Measurements from ENCODE around the gene GNAT3. TPM values are rescaled to one million over a fixed set of nuclear protein-coding genes. Genes with fewer than 3 reads are reported as not detected.

GNAT3 gene
- 0.57 TPM for polyA plus RNA-seq
- long read RNA-seq, donor 1, result 0 reads
- long read RNA-seq, donor 2, result 0 reads
- long read RNA-seq, donor 3, partial matches to known transcripts, result 52 of 52 reads
- long read RNA-seq, donor 3, other reads (novel, unspliced or antisense), result 0 of 52 reads
- long read RNA-seq, donor 4, result 0 reads
- long read RNA-seq, donor 5, result 0 reads
- long read RNA-seq, donor 6, result 0 reads
- long read RNA-seq, donor 7, result 0 reads
- long read RNA-seq, donor 8, result 0 reads
- long read RNA-seq, donor 9, result 0 reads
- long read RNA-seq, donor 10, result 0 reads
- long read RNA-seq, donor 11, result 0 reads

- Histone ChIP-seq H3K27me3 (ENCODE audit: control insufficient read depth, insufficient read depth, low read length) (no peaks in the 10 kb centered on the region), H3K36me3 (ENCODE audit: control insufficient read depth, insufficient read depth, low read length) (no peaks in the 10 kb centered on the region), H3K27ac (ENCODE audit: low read length) (no peak within 1 kb of the TSS), H3K4me1 (ENCODE audit: control insufficient read depth, insufficient read depth, low read length) (peaks cover under 1% of the 10 kb centered on the region), H3K4me3 (ENCODE audit: low read length) (no peak within 1 kb of the TSS), H3K9me3 (ENCODE audit: control insufficient read depth, low read depth, low read length) (no peaks in the 10 kb centered on the region)
- no peak for DNase-seq
- WGBS (ENCODE audit: insufficient coverage, low lambda C conversion rate), result no CpG with 5 or more reads among the region's 3 CpGs
These were observed at the start of gene GNAT3 for GRCh38 chr7:80511964-80512363. GNAT3 (minus strand) TSS chr7:80512064; CDS start chr7:80511926, 138 bp downstream.

GRCh38 chr7:80558116-80558515 is 46.3 kb upstream of the GNAT3 start:
- 80% methylated on average over 1 of the region's 3 CpGs for WGBS (ENCODE audit: insufficient coverage, low lambda C conversion rate)
- Histone ChIP-seq H3K4me3 (ENCODE audit: low read length) (no peak overlapping the region), H3K4me1 (ENCODE audit: control insufficient read depth, insufficient read depth, low read length) (peaks cover 7% of the 10 kb centered on the region), H3K9me3 (ENCODE audit: control insufficient read depth, low read depth, low read length) (peaks cover 4% of the 10 kb centered on the region), H3K27ac (ENCODE audit: low read length) (no peak overlapping the region), H3K36me3 (ENCODE audit: control insufficient read depth, insufficient read depth, low read length) (no peaks in the 10 kb centered on the region), H3K27me3 (ENCODE audit: control insufficient read depth, insufficient read depth, low read length) (no peaks in the 10 kb centered on the region)
- DNase-seq, result no peak

- no peak overlapping the region for H3K4me3 ChIP-seq (ENCODE audit: low read length)
- H3K9me3 ChIP-seq (ENCODE audit: control insufficient read depth, low read depth, low read length), result no peaks in the 10 kb centered on the region
- peak in 1 of 2 donors; percentile 22 for DNase-seq
- H3K4me1 ChIP-seq (ENCODE audit: control insufficient read depth, insufficient read depth, low read length), result no peaks in the 10 kb centered on the region
- H3K36me3 ChIP-seq (ENCODE audit: control insufficient read depth, insufficient read depth, low read length), result no peaks in the 10 kb centered on the region
- H3K27ac ChIP-seq (ENCODE audit: low read length), result no peak overlapping the region
- 67% methylated on average over 1 of the region's 1 CpG for WGBS (ENCODE audit: insufficient coverage, low lambda C conversion rate)
- H3K27me3 ChIP-seq (ENCODE audit: control insufficient read depth, insufficient read depth, low read length), result no peaks in the 10 kb centered on the region
These were observed 40.3 kb upstream of the GNAT3 start for GRCh38 chr7:80552031-80552694.

- Histone ChIP-seq H3K9me3 (ENCODE audit: control insufficient read depth, low read depth, low read length) (no peaks in the 10 kb centered on the region), H3K27me3 (ENCODE audit: control insufficient read depth, insufficient read depth, low read length) (no peaks in the 10 kb centered on the region), H3K27ac (ENCODE audit: low read length) (no peak overlapping the region), H3K4me1 (ENCODE audit: control insufficient read depth, insufficient read depth, low read length) (no peaks in the 10 kb centered on the region), H3K4me3 (ENCODE audit: low read length) (no peak overlapping the region), H3K36me3 (ENCODE audit: control insufficient read depth, insufficient read depth, low read length) (no peaks in the 10 kb centered on the region)
- 100% methylated on average over 1 of the region's 2 CpGs for WGBS (ENCODE audit: insufficient coverage, low lambda C conversion rate)
- DNase-seq, result no peak
These were observed 38.1 kb upstream of the GNAT3 start for GRCh38 chr7:80550005-80550404.

- H3K36me3 ChIP-seq (ENCODE audit: control insufficient read depth, insufficient read depth, low read length), result no peaks in the 10 kb centered on the region
- H3K4me1 ChIP-seq (ENCODE audit: control insufficient read depth, insufficient read depth, low read length), result no peaks in the 10 kb centered on the region
- no peak for DNase-seq
- no peaks in the 10 kb centered on the region for H3K9me3 ChIP-seq (ENCODE audit: control insufficient read depth, low read depth, low read length)
- H3K27me3 ChIP-seq (ENCODE audit: control insufficient read depth, insufficient read depth, low read length), result no peaks in the 10 kb centered on the region
- no peak overlapping the region for H3K27ac ChIP-seq (ENCODE audit: low read length)
- H3K4me3 ChIP-seq (ENCODE audit: low read length), result no peak overlapping the region
These were observed 37.1 kb upstream of the GNAT3 start for GRCh38 chr7:80548840-80549530.

- Histone ChIP-seq H3K9me3 (ENCODE audit: control insufficient read depth, low read depth, low read length) (peaks cover 4% of the 10 kb centered on the region), H3K4me1 (ENCODE audit: control insufficient read depth, insufficient read depth, low read length) (no peaks in the 10 kb centered on the region), H3K36me3 (ENCODE audit: control insufficient read depth, insufficient read depth, low read length) (no peaks in the 10 kb centered on the region), H3K27ac (ENCODE audit: low read length) (no peak overlapping the region), H3K27me3 (ENCODE audit: control insufficient read depth, insufficient read depth, low read length) (no peaks in the 10 kb centered on the region), H3K4me3 (ENCODE audit: low read length) (no peak overlapping the region)
- no peak for DNase-seq
- no CpG with 5 or more reads among the region's 1 CpG for WGBS (ENCODE audit: insufficient coverage, low lambda C conversion rate)
These were observed 30.5 kb upstream of the GNAT3 start for GRCh38 chr7:80542398-80542797.

GRCh38 chr7:80540836-80541235 is 29.0 kb upstream of the GNAT3 start:
- H3K27me3 ChIP-seq (ENCODE audit: control insufficient read depth, insufficient read depth, low read length), result no peaks in the 10 kb centered on the region
- no peak overlapping the region for H3K27ac ChIP-seq (ENCODE audit: low read length)
- peaks cover 4% of the 10 kb centered on the region for H3K9me3 ChIP-seq (ENCODE audit: control insufficient read depth, low read depth, low read length)
- no peak overlapping the region for H3K4me3 ChIP-seq (ENCODE audit: low read length)
- no peak for DNase-seq
- no peaks in the 10 kb centered on the region for H3K4me1 ChIP-seq (ENCODE audit: control insufficient read depth, insufficient read depth, low read length)
- H3K36me3 ChIP-seq (ENCODE audit: control insufficient read depth, insufficient read depth, low read length), result no peaks in the 10 kb centered on the region
- WGBS (ENCODE audit: insufficient coverage, low lambda C conversion rate), result 100% methylated on average over 1 of the region's 3 CpGs

GRCh38 chr7:80537091-80537490 is 25.2 kb upstream of the GNAT3 start:
- no peak overlapping the region for H3K4me3 ChIP-seq (ENCODE audit: low read length)
- no peaks in the 10 kb centered on the region for H3K27me3 ChIP-seq (ENCODE audit: control insufficient read depth, insufficient read depth, low read length)
- H3K27ac ChIP-seq (ENCODE audit: low read length), result no peak overlapping the region
- no peak for DNase-seq
- WGBS (ENCODE audit: insufficient coverage, low lambda C conversion rate), result 88% methylated on average over 1 of the region's 2 CpGs
- no peaks in the 10 kb centered on the region for H3K36me3 ChIP-seq (ENCODE audit: control insufficient read depth, insufficient read depth, low read length)
- H3K4me1 ChIP-seq (ENCODE audit: control insufficient read depth, insufficient read depth, low read length), result no peaks in the 10 kb centered on the region
- peaks cover 7% of the 10 kb centered on the region for H3K9me3 ChIP-seq (ENCODE audit: control insufficient read depth, low read depth, low read length)

- no CpG with 5 or more reads among the region's 2 CpGs for WGBS (ENCODE audit: insufficient coverage, low lambda C conversion rate)
These were observed 24.6 kb upstream of the GNAT3 start for GRCh38 chr7:80536426-80536825.

GRCh38 chr7:80533287-80533686 is 21.4 kb upstream of the GNAT3 start:
- no peaks in the 10 kb centered on the region for H3K36me3 ChIP-seq (ENCODE audit: control insufficient read depth, insufficient read depth, low read length)
- H3K4me3 ChIP-seq (ENCODE audit: low read length), result no peak overlapping the region
- H3K27me3 ChIP-seq (ENCODE audit: control insufficient read depth, insufficient read depth, low read length), result no peaks in the 10 kb centered on the region
- H3K4me1 ChIP-seq (ENCODE audit: control insufficient read depth, insufficient read depth, low read length), result no peaks in the 10 kb centered on the region
- no peak overlapping the region for H3K27ac ChIP-seq (ENCODE audit: low read length)
- no CpG with 5 or more reads among the region's 1 CpG for WGBS (ENCODE audit: insufficient coverage, low lambda C conversion rate)
- no peak for DNase-seq
- peaks cover 8% of the 10 kb centered on the region for H3K9me3 ChIP-seq (ENCODE audit: control insufficient read depth, low read depth, low read length)

More at GRCh38 chr7:80536426-80536825, 24.6 kb upstream of the GNAT3 start:
- Histone ChIP-seq H3K4me3 (ENCODE audit: low read length) (no peak overlapping the region), H3K9me3 (ENCODE audit: control insufficient read depth, low read depth, low read length) (peaks cover 8% of the 10 kb centered on the region), H3K36me3 (ENCODE audit: control insufficient read depth, insufficient read depth, low read length) (no peaks in the 10 kb centered on the region), H3K27me3 (ENCODE audit: control insufficient read depth, insufficient read depth, low read length) (no peaks in the 10 kb centered on the region), H3K4me1 (ENCODE audit: control insufficient read depth, insufficient read depth, low read length) (no peaks in the 10 kb centered on the region), H3K27ac (ENCODE audit: low read length) (no peak overlapping the region)
- no peak for DNase-seq

Measured in large intestine (tissue), 12 donors.